ENCODE data around the gene SMAP1. TPM values are rescaled to one million over a fixed set of nuclear protein-coding genes. Genes with fewer than 3 reads are reported as not detected.

Gene SMAP1
- 10 to 100 TPM; 24.1 to 35.5 (median 30.9) TPM for total RNA-seq

DNA sequence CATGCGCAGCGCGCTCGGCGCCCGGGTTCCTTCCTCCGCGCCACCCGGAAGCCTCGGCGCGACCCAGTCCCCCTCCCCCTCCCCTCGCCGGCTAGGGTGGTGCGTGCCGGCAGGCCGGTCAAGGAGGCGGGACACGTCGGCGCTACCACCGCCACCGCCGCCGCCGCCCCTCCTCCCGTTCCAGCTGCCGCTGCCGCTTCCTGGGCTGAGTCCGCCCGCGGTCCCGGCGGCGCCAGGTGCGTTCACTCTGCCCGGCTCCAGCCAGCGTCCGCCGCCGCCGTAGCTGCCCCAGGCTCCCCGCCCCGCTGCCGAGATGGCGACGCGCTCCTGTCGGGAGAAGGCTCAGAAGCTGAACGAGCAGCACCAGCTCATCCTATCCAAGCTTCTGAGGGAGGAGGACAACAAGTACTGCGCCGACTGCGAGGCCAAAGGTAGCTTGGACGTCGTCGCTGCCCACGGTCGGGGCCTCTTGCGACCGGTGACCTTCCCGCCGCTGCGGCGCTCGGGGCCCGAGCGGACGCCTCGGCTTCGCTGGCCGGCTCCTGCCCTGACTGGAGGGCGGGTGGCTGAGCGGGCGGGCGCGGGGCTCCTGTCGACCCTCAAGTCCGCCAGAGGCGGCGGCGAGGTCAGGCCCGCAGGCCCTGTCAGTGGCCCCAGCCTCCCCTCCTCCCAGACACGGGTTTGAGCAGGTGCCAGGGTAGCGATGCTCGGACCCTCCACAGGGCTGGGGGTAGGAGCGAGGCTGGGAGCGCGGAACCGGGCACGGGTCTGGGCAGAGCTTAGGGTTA is at the start of gene SMAP1:
Gene SMAP1 (plus strand): TSS at position 173 of the 788 bp plus-strand sequence. CDS start 141 bp downstream, at position 314.
- WGBS, 2 donors (ENCODE audit: low coverage in 1 of 2): no CpG with 5 or more reads among the region's 90 CpGs

DNA sequence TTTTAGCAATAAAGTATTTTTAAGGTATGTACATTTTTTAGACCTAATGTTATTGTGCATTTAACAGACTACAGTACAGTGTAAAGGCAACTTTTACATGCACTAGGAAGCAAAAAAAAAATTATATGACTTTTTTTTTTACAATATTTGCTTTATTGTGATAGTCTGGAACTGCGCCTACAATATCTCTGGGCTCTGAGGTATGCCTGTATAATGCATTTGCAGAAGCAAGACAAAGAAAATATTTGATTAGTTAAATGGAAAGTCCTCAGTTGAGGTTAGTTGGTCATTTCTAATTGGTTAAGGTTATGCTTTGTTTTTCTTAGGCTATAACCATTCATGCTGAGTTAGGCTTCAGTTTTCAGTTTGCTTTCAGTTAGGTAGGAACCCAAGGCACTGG is 46.9 kb upstream of the SMAP1 start:
- H3K27me3 ChIP-seq: no peaks in the 10 kb centered on the region
- WGBS, 2 donors (ENCODE audit: low coverage in 1 of 2): 100% methylated on average over 1 of the region's 1 CpG
- no peaks in the 10 kb centered on the region for H3K4me1 ChIP-seq
- ATAC-seq: no peak
- TF ChIP-seq, protein P1, sequence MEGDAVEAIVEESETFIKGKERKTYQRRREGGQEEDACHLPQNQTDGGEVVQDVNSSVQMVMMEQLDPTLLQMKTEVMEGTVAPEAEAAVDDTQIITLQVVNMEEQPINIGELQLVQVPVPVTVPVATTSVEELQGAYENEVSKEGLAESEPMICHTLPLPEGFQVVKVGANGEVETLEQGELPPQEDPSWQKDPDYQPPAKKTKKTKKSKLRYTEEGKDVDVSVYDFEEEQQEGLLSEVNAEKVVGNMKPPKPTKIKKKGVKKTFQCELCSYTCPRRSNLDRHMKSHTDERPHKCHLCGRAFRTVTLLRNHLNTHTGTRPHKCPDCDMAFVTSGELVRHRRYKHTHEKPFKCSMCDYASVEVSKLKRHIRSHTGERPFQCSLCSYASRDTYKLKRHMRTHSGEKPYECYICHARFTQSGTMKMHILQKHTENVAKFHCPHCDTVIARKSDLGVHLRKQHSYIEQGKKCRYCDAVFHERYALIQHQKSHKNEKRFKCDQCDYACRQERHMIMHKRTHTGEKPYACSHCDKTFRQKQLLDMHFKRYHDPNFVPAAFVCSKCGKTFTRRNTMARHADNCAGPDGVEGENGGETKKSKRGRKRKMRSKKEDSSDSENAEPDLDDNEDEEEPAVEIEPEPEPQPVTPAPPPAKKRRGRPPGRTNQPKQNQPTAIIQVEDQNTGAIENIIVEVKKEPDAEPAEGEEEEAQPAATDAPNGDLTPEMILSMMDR (IDR thresholded peaks at IDR 0.05): no peak
- TF ChIP-seq EP300 (IDR thresholded peaks at IDR 0.05): no peak
- no peak for TF ChIP-seq POLR2AphosphoS5 (IDR thresholded peaks at IDR 0.05)
- no peak for TF ChIP-seq POLR2A (IDR thresholded peaks at IDR 0.05)
- H3K4me3 ChIP-seq: no peak overlapping the region
- H3K27ac ChIP-seq: no peak overlapping the region
- H3K36me3 ChIP-seq: no peaks in the 10 kb centered on the region
- no peaks in the 10 kb centered on the region for H3K9me3 ChIP-seq

More for the DNA sequence above, at the start of gene SMAP1:
- Histone ChIP-seq H3K9me3 (no peaks in the 10 kb centered on the region), H3K27me3 (no peaks in the 10 kb centered on the region), H3K4me3 (peak within 1 kb of the TSS; percentile 79 to 99), H3K27ac (peak within 1 kb of the TSS; percentile 87 to 95 (median 91)), H3K4me1 (peaks cover 0 to 40% (median 5%) of the 10 kb centered on the region in 3 donors), H3K36me3 (no peaks in the 10 kb centered on the region)
- ATAC-seq: peak; percentile 99
- peak; percentile 70 for TF ChIP-seq POLR2AphosphoS5 (IDR thresholded peaks at IDR 0.05)
- TF ChIP-seq, protein P1 (IDR thresholded peaks at IDR 0.05): peak in 1 of 4 experiments; percentile 11
- TF ChIP-seq EP300 (IDR thresholded peaks at IDR 0.05): no peak
- peak; percentile 65 to 81 for TF ChIP-seq POLR2A (IDR thresholded peaks at IDR 0.05)

DNA sequence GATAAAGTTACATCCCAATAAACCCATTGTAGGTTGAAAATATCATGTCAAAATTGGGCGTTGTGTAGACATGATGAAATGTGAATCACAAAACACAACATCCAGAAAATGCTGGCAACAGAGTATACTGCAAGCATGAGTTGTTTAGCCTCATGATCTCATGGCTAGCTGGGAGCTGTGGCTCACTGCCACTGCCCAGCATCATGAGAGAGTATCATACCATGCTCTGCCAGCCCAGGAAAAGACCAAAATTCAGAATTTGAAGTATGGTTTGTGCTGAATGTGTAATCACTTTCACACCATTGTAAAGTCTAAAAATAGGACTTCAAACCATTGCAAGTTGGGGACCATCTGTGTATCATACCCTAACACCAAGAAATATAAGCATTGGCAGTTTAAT is 45.2 kb upstream of the SMAP1 start:
- no peaks in the 10 kb centered on the region for H3K9me3 ChIP-seq
- ATAC-seq: no peak
- 55 to 83% methylated on average over 1 of the region's 1 CpG for WGBS, 2 donors (ENCODE audit: low coverage in 1 of 2)
- H3K27ac ChIP-seq: no peak overlapping the region
- H3K4me1 ChIP-seq: no peaks in the 10 kb centered on the region
- no peaks in the 10 kb centered on the region for H3K27me3 ChIP-seq
- H3K4me3 ChIP-seq: no peak overlapping the region
- no peaks in the 10 kb centered on the region for H3K36me3 ChIP-seq
- TF ChIP-seq, protein P1 (IDR thresholded peaks at IDR 0.05): no peak
- TF ChIP-seq POLR2A (IDR thresholded peaks at IDR 0.05) (no peak), POLR2AphosphoS5 (IDR thresholded peaks at IDR 0.05) (no peak), EP300 (IDR thresholded peaks at IDR 0.05) (no peak)

DNA sequence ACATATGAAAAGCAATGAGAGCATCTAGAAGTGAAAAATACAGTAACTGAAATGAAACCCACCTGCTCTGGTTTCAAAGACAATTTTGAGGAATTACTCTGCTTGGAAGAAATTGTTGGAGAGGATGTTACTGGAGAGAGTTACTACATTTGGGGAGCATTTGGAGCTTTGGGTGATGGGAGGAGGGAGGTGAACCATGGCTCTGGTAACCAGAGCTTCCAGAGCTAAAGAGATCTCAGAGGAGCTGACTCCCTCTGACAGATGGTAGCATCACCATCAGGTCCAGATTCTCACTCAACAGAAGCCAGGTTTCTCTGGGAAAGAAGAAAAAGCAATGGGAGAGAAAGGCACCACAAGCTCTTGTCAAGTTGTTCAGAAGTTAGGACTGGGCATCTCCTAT is 42.2 kb upstream of the SMAP1 start:
- H3K4me1 ChIP-seq: no peaks in the 10 kb centered on the region
- no peak for ATAC-seq
- H3K4me3 ChIP-seq: no peak overlapping the region
- H3K36me3 ChIP-seq: no peaks in the 10 kb centered on the region
- no peaks in the 10 kb centered on the region for H3K9me3 ChIP-seq
- H3K27ac ChIP-seq: no peak overlapping the region
- TF ChIP-seq, protein P1 (IDR thresholded peaks at IDR 0.05): no peak
- H3K27me3 ChIP-seq: no peaks in the 10 kb centered on the region

Data from gastroesophageal sphincter (tissue), 4 donors.